ENCODE results near the gene CYB561D1. TPM values are rescaled to one million over a fixed set of nuclear protein-coding genes. Genes with fewer than 3 reads are reported as not detected.
A peak's percentile ranks its signal among the peaks of the same experiment; 100 is the strongest.

CYB561D1 gene
- total RNA-seq, 2 donors from 2014 or later: 6.2 to 6.9 TPM

DNA sequence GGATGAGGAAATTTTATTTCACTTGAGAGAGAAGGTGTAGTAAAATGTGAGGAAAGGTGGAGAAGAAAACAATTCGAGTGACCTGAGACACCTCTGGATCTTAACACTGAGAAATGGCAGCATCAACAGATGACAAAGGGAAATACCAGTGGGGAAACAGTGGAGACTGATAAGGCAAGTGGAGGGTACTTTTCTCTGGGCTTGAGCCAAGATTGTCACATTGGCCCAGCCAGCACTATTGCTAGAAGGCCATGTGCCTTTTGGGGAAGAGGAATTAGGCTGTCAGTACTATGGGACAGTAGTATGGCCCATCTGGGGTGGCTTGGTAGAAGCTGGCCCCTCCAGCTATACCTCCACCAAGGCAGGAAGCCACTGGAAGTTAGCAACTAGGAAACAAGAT lies 19.2 kb upstream of the CYB561D1 start:
- intact Hi-C loops (cut with DNase I): no loop called here
- DNase-seq (no peak), ATAC-seq (no peak)
- Histone ChIP-seq H3K36me3 (replicated peaks in 1 of 2; ENCODE audit: insufficient read depth in 1 of 2, low read depth in 2 of 2) (no peaks in the 10 kb centered on the region), H3K27ac (no peak overlapping the region), H3K4me3 (no peak overlapping the region), H3K4me1 (no peaks in the 10 kb centered on the region), H3K27me3 (no peaks in the 10 kb centered on the region), H3K9me3 (no peaks in the 10 kb centered on the region)
- WGBS, 2 donors: 52 to 69% methylated on average over 1 of the region's 1 CpG
- TF ChIP-seq POLR2A (IDR thresholded peaks at IDR 0.05): no peak
- TF ChIP-seq, protein P1, sequence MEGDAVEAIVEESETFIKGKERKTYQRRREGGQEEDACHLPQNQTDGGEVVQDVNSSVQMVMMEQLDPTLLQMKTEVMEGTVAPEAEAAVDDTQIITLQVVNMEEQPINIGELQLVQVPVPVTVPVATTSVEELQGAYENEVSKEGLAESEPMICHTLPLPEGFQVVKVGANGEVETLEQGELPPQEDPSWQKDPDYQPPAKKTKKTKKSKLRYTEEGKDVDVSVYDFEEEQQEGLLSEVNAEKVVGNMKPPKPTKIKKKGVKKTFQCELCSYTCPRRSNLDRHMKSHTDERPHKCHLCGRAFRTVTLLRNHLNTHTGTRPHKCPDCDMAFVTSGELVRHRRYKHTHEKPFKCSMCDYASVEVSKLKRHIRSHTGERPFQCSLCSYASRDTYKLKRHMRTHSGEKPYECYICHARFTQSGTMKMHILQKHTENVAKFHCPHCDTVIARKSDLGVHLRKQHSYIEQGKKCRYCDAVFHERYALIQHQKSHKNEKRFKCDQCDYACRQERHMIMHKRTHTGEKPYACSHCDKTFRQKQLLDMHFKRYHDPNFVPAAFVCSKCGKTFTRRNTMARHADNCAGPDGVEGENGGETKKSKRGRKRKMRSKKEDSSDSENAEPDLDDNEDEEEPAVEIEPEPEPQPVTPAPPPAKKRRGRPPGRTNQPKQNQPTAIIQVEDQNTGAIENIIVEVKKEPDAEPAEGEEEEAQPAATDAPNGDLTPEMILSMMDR (IDR thresholded peaks at IDR 0.05): no peak

DNA sequence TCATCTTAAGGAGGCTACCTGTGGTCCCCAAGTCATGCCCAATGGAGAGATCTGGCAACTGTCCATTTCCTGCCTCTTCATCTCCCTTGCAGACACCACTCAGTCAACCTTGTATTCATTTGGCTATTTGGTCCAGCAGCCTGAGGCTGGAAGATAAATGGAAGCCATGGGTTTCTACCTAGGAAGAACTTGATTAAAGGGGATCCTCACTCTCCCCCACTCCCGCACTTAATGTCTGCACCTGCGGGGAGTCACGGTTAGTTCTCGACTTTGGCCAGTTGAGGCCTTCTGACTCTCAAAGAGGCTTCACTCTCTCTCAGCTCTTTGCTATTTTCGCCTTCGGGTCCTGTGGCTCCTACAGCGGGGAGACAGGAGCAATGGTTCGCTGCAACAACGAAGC lies 18.6 kb upstream of the CYB561D1 start:
- ATAC-seq: no peak
- Histone ChIP-seq H3K9me3 (no peaks in the 10 kb centered on the region), H3K4me1 (no peaks in the 10 kb centered on the region), H3K27ac (no peak overlapping the region), H3K36me3 (replicated peaks in 1 of 2; ENCODE audit: insufficient read depth in 1 of 2, low read depth in 2 of 2) (no peaks in the 10 kb centered on the region), H3K4me3 (no peak overlapping the region), H3K27me3 (no peaks in the 10 kb centered on the region)
- no peak for TF ChIP-seq POLR2A (IDR thresholded peaks at IDR 0.05)
- TF ChIP-seq, protein P1 (IDR thresholded peaks at IDR 0.05): no peak
- DNase-seq: no peak
- WGBS, 2 donors: 81 to 84% methylated on average over 9 of the region's 9 CpGs
- intact Hi-C loops (cut with DNase I): no loop called here

DNA sequence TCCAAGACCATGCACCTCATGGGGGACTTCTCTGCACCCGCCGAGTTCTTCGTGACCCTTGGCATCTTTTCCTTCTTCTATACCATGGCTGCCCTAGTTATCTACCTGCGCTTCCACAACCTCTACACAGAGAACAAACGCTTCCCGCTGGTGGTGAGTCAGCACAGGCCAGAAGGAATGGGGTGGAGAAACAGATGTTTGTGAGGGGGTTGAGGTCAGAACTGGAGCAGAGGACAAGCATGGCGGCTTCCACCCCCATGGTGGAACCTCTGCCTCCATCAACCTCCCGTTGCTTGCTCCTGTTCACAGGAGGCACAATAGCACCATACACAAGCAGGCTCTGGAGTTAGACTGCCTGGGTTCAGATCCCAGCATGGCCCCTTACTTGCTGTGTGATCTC lies 17.1 kb upstream of the CYB561D1 start:
- H3K9me3 ChIP-seq: no peaks in the 10 kb centered on the region
- no peaks in the 10 kb centered on the region for H3K36me3 ChIP-seq (replicated peaks in 1 of 2; ENCODE audit: insufficient read depth in 1 of 2, low read depth in 2 of 2)
- TF ChIP-seq, protein P1 (IDR thresholded peaks at IDR 0.05): no peak
- TF ChIP-seq POLR2A (IDR thresholded peaks at IDR 0.05): no peak
- no peak for ATAC-seq
- no peak for DNase-seq
- intact Hi-C loops (cut with DNase I): no loop called here
- no peak overlapping the region for H3K4me3 ChIP-seq
- H3K4me1 ChIP-seq: no peaks in the 10 kb centered on the region
- H3K27me3 ChIP-seq: no peaks in the 10 kb centered on the region
- WGBS, 2 donors: 81 to 93% methylated on average over 8 of the region's 8 CpGs
- H3K27ac ChIP-seq: no peak overlapping the region

DNA sequence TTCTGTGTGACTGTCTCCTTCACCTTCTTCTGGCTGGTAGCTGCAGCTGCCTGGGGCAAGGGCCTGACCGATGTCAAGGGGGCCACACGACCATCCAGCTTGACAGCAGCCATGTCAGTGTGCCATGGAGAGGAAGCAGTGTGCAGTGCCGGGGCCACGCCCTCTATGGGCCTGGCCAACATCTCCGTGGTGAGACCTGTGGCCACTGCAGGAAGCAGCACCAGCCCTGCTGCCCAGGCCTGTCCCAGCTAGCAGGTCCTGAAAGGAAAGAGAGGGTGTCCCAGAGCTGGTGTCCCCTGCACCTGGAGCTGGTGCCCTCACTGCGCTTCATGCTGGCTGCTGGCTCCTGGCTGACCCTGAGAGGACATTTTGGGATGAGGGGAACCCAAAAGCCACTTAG lies 16.1 kb upstream of the CYB561D1 start:
- no peak for TF ChIP-seq POLR2A (IDR thresholded peaks at IDR 0.05)
- TF ChIP-seq, protein P1 (IDR thresholded peaks at IDR 0.05): no peak
- Histone ChIP-seq H3K4me3 (no peak overlapping the region), H3K4me1 (peaks cover under 1% of the 10 kb centered on the region), H3K9me3 (no peaks in the 10 kb centered on the region), H3K27me3 (no peaks in the 10 kb centered on the region), H3K36me3 (replicated peaks in 1 of 2; ENCODE audit: insufficient read depth in 1 of 2, low read depth in 2 of 2) (no peaks in the 10 kb centered on the region), H3K27ac (no peak overlapping the region)
- DNase-seq (no peak), ATAC-seq (no peak)
- 75 to 100% methylated on average over 1 to 6 of the region's 6 CpGs for WGBS, 2 donors
- intact Hi-C loops (cut with DNase I): no loop called here

DNA sequence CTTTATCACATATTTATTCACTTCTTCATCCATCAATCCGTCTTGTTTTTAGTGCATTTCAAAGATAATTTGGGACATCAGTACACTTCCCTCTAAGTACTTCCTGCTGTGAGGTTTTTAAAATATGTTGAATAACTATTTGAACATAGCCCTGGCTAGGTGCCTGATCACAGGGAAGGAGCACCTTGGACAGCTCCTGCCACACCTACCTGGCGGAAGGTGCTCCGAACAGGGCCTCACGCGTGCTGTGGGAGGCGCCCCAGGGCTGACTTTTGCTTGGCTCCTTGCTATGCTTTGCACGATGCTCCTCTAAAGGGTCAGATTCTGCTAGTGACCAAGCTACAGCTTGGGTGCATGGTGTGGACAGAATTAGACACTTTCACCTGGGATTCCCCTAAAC lies 15.1 kb upstream of the CYB561D1 start:
- WGBS, 2 donors: 25 to 28% methylated on average over 5 to 7 of the region's 7 CpGs
- Histone ChIP-seq H3K4me1 (peaks cover 6% of the 10 kb centered on the region), H3K27me3 (no peaks in the 10 kb centered on the region), H3K4me3 (no peak overlapping the region), H3K36me3 (replicated peaks in 1 of 2; ENCODE audit: insufficient read depth in 1 of 2, low read depth in 2 of 2) (no peaks in the 10 kb centered on the region), H3K27ac (no peak overlapping the region), H3K9me3 (no peaks in the 10 kb centered on the region)
- TF ChIP-seq, protein P1 (IDR thresholded peaks at IDR 0.05): no peak
- TF ChIP-seq POLR2A (IDR thresholded peaks at IDR 0.05): no peak
- intact Hi-C loops (cut with DNase I): no loop called here
- peak in 3 of 4 donors; percentile 49 to 55 (median 54) for DNase-seq
- ATAC-seq: no peak

Data from body of pancreas (tissue), 4 donors.